GM12891 (cell line): ENCODE results near the gene RERE.

Experiments
- DNase-seq: peaks from one replicate; pipeline ENCODE4 v3.0.0; 2011; ENCODE audit warnings: low spot score; ENCODE audit not compliant: insufficient read length
- FAIRE-seq: peaks from 2 replicates; lab custom pipeline; 2011; peaks lifted over from hg19 to GRCh38; lab: Jason Lieb, UNC
- PAX5 ChIP-seq: IDR thresholded peaks from 2 replicates; pipeline ENCODE4 v1.6.1; 2011; ENCODE audit warnings: low read length, moderate library complexity, mild to moderate bottlenecking; ENCODE audit not compliant: insufficient read depth, severe bottlenecking
- POLR2A ChIP-seq: IDR thresholded peaks from 2 replicates; pipeline ENCODE4 v1.6.1; 2011; ENCODE audit warnings: low read depth, low read length, control low read depth
- POLR2AphosphoS5 ChIP-seq: IDR thresholded peaks from 2 replicates; pipeline ENCODE4 v1.6.1; 2011; ENCODE audit warnings: low read depth, low read length, control low read depth
- POU2F2 ChIP-seq: IDR thresholded peaks from 2 replicates; pipeline ENCODE4 v1.6.1; 2011; ENCODE audit warnings: low read depth, mild to moderate bottlenecking, control low read depth, low read length, moderate library complexity
- SPI1 ChIP-seq: IDR thresholded peaks from 2 replicates; pipeline ENCODE4 v1.6.1; 2011; ENCODE audit warnings: low read depth, low read length, control low read depth
- TAF1 ChIP-seq: IDR thresholded peaks from 2 replicates; pipeline ENCODE4 v1.6.1; 2011; ENCODE audit warnings: low read depth, low read length, control low read depth

Gene RERE

DNA sequence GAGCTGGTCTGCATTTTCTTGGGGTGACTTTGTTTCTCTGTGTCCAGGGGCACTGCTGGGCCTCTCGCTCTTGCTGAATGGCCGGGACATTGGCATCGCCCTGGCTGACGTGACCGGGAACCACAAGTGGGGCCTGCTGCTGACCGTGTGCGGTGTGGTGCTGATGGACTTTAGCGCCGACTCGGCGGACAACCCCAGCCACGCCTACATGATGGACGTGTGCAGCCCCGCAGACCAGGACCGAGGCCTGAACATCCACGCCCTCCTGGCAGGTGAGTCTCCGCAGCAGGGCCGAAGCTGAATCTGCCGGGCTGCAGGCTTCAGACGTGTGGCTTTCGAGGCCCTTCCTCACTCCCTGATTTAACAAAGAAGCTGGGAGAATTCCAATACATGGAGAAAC lies 491.7 kb downstream of the RERE start:
- DNase-seq (no peak), FAIRE-seq (no peak)
- no peak for TF ChIP-seq POLR2AphosphoS5
- TF ChIP-seq PAX5: no peak
- no peak for TF ChIP-seq SPI1
- no peak for TF ChIP-seq POLR2A
- TF ChIP-seq TAF1: no peak
- no peak for TF ChIP-seq POU2F2

DNA sequence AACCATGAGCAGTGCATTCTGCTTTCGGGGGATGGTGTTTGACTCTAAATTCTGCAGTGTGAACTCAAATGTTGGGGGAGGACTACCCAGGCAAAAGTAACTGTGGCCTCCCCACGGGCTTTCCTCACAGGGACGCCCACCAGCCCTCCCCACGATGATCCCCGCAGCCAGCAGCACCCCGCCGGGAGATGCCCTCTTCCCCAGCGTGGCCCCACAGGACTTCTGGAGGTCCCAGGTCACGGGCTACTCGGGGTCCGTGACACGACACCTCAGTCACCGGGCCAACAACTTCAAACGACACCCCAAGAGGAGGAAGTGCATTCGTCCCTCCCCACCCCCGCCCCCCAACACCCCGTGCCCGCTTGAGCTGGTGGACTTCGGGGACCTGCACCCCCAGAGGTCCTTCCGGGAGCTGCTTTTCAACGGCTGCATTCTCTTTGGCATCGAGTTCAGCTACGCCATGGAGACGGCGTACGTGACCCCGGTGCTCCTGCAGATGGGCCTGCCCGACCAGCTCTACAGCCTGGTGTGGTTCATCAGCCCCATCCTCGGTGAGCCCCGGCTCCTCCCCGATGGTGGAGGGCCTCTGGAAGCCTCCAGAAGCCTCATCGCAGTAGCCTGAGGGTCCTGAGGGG lies 493.1 kb downstream of the RERE start:
- TF ChIP-seq TAF1 (no peak), PAX5 (no peak), POLR2AphosphoS5 (no peak), SPI1 (no peak), POU2F2 (no peak)
- DNase-seq (no peak), FAIRE-seq (no peak)

GRCh38 chr1:8323706-8324105 lies 493.7 kb downstream of the RERE start:
- TF ChIP-seq POLR2AphosphoS5 (no peak), TAF1 (no peak), SPI1 (no peak), POLR2A (no peak), PAX5 (no peak), POU2F2 (no peak)
- FAIRE-seq: no peak
- no peak for DNase-seq

- no peak for TF ChIP-seq TAF1
- TF ChIP-seq POLR2AphosphoS5: no peak
- no peak for TF ChIP-seq POU2F2
- no peak for TF ChIP-seq PAX5
- TF ChIP-seq POLR2A: no peak
- TF ChIP-seq SPI1: no peak
- FAIRE-seq: no peak
- no peak for DNase-seq
Observed at GRCh38 chr1:8321612-8322011, 495.8 kb downstream of the RERE start.

DNA sequence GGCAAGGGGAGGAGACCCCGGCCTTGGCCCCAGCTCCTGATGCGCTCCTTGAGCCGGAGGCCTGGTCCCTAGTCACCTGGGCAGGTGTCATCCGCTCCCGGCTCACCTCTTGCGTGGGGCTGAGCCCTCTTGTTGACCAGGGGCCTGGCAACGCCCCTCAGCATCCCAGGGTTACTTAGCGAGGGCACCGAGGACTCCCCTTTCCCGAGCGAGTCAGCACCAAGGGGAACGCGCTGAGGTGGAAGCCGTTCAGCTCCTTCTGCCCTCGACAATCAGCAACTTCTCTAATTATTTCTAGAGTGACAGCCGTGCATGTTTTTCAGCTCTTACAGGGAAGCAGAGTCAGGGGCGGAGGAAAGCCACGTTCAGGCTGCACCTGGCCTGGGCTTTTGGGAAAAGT lies 499.0 kb downstream of the RERE start:
- DNase-seq (no peak), FAIRE-seq (no peak)
- no peak for TF ChIP-seq POU2F2
- TF ChIP-seq PAX5: no peak
- no peak for TF ChIP-seq POLR2A
- TF ChIP-seq POLR2AphosphoS5: no peak
- no peak for TF ChIP-seq TAF1
- TF ChIP-seq SPI1: no peak

- peak; percentile 57 for FAIRE-seq
- DNase-seq: peak; percentile 84
- no peak for TF ChIP-seq POLR2A
- no peak for TF ChIP-seq POLR2AphosphoS5
Observed at GRCh38 chr1:8317647-8318381, 499.6 kb downstream of the RERE start, which contains the start of gene SLC45A1. Gene SLC45A1, plus strand, starts transcription at chr1:8318114. Its CDS starts 6,216 bp downstream, at chr1:8324330.

DNA sequence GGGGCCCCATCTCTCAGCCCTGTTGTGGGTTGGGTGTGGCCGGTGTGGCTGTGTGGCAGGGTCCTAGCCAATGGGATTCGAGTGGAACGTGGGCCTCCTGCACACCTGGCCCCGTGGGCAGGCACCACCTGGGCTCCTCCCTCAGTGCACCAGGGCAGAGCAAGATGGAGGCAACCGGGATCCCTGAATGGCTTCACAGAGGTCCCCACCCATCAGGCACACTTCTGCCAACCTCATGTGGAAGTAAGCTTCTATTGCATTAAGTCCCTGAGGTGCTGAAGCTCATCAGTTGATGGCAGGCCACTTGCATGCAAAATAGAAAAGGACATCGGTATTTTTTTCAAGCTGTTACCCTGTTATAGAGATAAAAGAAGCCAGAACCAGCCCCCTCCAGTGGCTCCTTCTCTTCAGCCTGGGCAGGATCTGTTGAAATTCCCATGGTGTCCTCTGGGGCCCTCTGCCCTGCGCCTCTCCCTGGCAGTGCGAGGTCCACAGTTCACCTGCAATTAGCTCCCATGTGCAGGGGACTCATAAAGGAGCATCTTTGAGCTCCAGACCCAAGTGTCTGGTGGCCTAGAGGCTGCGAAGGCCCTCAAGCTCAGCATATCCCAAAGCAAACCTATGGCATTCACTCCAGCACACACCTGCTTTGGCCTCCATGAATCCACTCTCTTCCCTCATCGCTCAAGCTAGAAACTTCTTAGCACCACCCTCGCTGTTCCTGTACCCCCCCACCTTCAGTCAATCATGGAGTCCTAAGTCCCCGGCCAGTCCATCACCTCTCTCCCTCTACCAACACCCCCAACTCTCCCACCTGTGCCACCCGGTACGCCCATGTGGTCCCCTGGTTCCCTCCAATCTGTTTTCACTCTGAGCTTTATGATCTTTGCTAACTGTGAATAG lies 501.6 kb downstream of the RERE start:
- FAIRE-seq (no peak), DNase-seq (no peak)
- TF ChIP-seq TAF1 (no peak), SPI1 (no peak)

GRCh38 chr1:8314346-8315280 lies 502.8 kb downstream of the RERE start:
- DNase-seq: no peak
- no peak for TF ChIP-seq POLR2A
- no peak for TF ChIP-seq POU2F2
- TF ChIP-seq TAF1: no peak
- no peak for TF ChIP-seq POLR2AphosphoS5
- no peak for TF ChIP-seq SPI1
- TF ChIP-seq PAX5: no peak
- peak; percentile 86 for FAIRE-seq

GRCh38 chr1:8313231-8313630 lies 504.2 kb downstream of the RERE start:
- DNase-seq (no peak), FAIRE-seq (no peak)
- no peak for TF ChIP-seq SPI1
- TF ChIP-seq PAX5: no peak
- TF ChIP-seq POLR2A: no peak
- TF ChIP-seq POU2F2: no peak
- TF ChIP-seq POLR2AphosphoS5: no peak
- TF ChIP-seq TAF1: no peak
